Mucosa of stomach (tissue), 1 donor: ENCODE measurements around the gene DPH6.

Experiments used
- H3K27me3 ChIP-seq: one replicate; pipeline ENCODE4 v1.7.0; 2013; ENCODE audit warnings: mild to moderate bottlenecking, low read length; ENCODE audit not compliant: control insufficient read depth, insufficient read depth
- H3K36me3 ChIP-seq: one replicate; pipeline ENCODE4 v1.7.0; 2013; ENCODE audit warnings: low read length; ENCODE audit not compliant: control insufficient read depth, insufficient read depth
- H3K4me1 ChIP-seq: one replicate; pipeline ENCODE4 v1.7.0; 2013; ENCODE audit warnings: mild to moderate bottlenecking, low read length; ENCODE audit not compliant: control insufficient read depth, insufficient read depth
- H3K4me3 ChIP-seq: one replicate; pipeline ENCODE4 v1.7.0; 2013; ENCODE audit warnings: low read length
- H3K9ac ChIP-seq: one replicate; pipeline ENCODE4 v1.7.0; 2013; ENCODE audit warnings: mild to moderate bottlenecking, low read length, moderate library complexity
- H3K9me3 ChIP-seq: one replicate; pipeline ENCODE4 v1.7.0; 2013; ENCODE audit warnings: mild to moderate bottlenecking, low read length, moderate library complexity; ENCODE audit not compliant: control insufficient read depth
- donor health status: Pancreatic carcinoma.

DPH6 gene

DNA sequence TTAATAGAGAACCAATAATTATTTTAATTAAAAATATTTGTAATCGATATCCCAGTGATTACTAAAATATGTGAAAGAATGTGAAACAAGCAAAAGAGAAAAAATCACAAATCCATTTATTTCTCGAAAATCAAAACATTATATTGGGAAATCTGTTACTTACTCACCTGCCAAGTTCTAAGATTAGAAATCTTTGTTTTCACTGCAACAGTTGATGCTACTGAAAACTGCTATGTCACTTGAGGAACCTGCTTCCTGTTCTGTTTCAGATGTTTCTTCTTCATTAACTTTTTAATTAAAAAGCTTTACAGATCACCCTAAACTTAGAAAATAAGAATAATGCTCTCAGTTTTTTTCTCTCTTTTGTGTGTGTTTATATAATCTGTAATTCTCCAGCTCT is 13.7 kb upstream of the DPH6 start:
- no peaks in the 10 kb centered on the region for H3K9me3 ChIP-seq
- no peaks in the 10 kb centered on the region for H3K4me1 ChIP-seq
- H3K9ac ChIP-seq = no peak overlapping the region
- no peak overlapping the region for H3K4me3 ChIP-seq
- H3K27me3 ChIP-seq = no peaks in the 10 kb centered on the region
- no peaks in the 10 kb centered on the region for H3K36me3 ChIP-seq

DNA sequence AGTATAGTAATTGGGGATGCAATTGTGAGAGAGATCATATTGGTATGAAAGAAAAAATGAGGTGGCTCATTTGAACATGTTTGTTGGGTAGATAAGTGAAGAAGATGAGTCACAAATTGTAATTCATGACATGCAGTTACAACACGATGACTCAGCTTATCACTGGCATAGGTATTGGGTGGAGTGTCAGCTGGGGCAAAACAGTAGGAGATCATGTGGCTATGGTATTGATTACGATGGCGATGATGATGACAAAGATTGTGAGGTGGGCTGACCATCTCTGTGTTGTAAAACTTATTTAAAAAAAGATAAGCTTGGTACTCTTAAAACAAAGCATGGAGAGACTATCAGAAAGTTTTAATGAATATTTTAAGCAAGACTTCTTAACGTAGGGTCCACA is 11.6 kb upstream of the DPH6 start:
- Histone ChIP-seq H3K9ac (no peak overlapping the region), H3K4me3 (no peak overlapping the region), H3K4me1 (no peaks in the 10 kb centered on the region), H3K36me3 (no peaks in the 10 kb centered on the region), H3K27me3 (no peaks in the 10 kb centered on the region), H3K9me3 (no peaks in the 10 kb centered on the region)

DNA sequence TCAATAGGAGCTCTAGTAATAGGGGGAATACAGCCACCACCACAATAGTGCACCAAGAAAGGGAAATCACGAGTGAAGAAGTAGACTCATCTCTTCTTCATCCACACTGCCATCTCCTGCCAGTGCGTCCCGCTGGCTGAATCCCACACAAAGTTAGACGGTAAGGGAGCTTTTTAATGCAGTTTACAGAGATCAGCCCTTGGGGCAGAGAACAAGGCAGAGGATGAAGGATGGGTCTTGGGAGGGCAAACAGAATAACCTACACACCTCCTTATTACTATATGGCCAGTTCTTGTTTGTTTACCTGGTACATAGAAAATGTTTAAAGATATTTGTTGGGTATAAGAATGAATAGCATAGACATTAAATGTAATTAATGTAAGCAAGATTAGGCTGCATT is 11.0 kb upstream of the DPH6 start:
- Histone ChIP-seq H3K27me3 (no peaks in the 10 kb centered on the region), H3K9me3 (no peaks in the 10 kb centered on the region), H3K36me3 (no peaks in the 10 kb centered on the region), H3K4me1 (no peaks in the 10 kb centered on the region), H3K9ac (no peak overlapping the region), H3K4me3 (no peak overlapping the region)

DNA sequence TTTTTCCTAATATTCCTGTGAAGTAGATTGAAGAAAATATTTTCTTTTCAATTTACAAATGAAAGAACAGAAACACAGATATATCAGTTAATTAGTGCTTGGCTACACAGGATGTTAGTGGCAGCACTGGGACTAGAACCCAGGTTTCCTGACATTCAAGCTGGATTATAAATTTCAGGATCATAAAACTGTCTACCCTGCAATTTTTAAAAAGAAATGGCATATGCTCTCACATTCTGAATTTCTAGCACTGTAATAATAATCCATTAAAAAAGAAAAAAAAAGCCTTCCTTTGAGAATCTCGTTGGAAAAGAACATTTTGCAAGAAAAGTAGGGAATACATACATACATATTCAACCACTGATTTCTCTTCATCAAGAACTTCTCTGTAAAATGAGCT is 9.3 kb upstream of the DPH6 start:
- Histone ChIP-seq H3K36me3 (no peaks in the 10 kb centered on the region), H3K9me3 (no peaks in the 10 kb centered on the region), H3K4me3 (no peak overlapping the region), H3K27me3 (no peaks in the 10 kb centered on the region), H3K9ac (no peak overlapping the region), H3K4me1 (no peaks in the 10 kb centered on the region)

DNA sequence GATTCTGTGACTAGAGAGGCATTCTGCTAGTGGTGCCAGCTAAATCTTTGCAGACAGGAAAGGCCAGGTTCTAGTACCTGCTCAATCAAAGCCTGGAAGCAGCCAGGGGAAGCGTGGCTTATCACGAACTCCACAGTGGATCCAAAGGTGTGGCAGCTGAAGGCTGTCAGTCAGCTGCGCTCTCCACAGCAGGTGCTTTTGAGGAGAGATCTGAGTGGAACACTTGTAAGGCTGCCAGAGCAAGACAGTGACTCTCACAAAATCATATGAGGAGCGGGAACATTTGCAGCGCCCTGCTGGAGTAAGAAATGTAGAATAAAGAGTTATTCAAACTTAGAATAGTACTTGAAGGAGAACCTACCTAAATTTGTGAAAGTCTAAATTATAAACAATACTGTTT is 5.0 kb upstream of the DPH6 start:
- no peak overlapping the region for H3K9ac ChIP-seq
- peaks cover 8% of the 10 kb centered on the region for H3K4me1 ChIP-seq
- no peaks in the 10 kb centered on the region for H3K9me3 ChIP-seq
- H3K4me3 ChIP-seq = no peak overlapping the region
- H3K27me3 ChIP-seq = no peaks in the 10 kb centered on the region
- H3K36me3 ChIP-seq = no peaks in the 10 kb centered on the region

DNA sequence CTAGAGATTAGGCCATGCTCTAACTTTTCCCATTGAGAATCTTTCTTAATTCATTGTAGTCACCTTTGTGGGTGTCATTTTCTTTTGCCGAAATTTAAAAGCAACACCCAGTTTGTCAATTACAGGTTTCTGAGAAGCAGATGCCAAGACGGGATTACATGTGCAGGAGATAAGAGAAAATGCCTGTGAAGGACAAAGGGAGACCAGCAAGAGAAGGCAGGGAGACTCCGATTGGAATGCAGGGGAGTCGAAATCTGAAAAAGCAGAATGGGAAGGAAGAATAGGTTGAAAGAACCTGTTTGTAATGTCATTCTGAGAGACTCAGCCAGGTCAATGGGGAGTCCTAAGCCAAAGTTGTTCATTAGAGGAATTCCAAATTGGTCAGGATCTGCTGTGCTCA is 3.6 kb upstream of the DPH6 start:
- no peaks in the 10 kb centered on the region for H3K27me3 ChIP-seq
- no peak overlapping the region for H3K4me3 ChIP-seq
- H3K9ac ChIP-seq = no peak overlapping the region
- no peaks in the 10 kb centered on the region for H3K36me3 ChIP-seq
- no peaks in the 10 kb centered on the region for H3K9me3 ChIP-seq
- peaks cover 8% of the 10 kb centered on the region for H3K4me1 ChIP-seq

DNA sequence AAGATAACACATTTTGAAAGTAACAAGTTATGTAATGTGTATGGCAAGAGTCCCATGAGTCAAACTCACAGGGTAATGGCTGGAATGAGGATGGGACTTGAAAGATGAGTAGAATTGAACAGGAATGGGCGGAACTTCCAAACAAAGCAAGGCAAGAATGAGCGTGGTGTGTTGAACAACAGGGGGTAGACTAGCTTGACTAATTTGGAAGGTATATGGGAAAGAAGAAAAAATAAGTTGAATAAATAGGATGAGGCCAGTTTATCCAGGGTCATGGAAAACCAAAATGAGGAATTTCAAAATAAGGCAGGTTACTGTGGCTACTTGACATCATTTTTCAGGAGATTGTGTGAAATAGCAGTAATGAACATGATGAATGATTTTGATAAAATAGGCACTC is 2.5 kb upstream of the DPH6 start:
- Histone ChIP-seq H3K9me3 (no peaks in the 10 kb centered on the region), H3K36me3 (no peaks in the 10 kb centered on the region), H3K9ac (no peak overlapping the region), H3K4me1 (peaks cover 8% of the 10 kb centered on the region), H3K27me3 (no peaks in the 10 kb centered on the region), H3K4me3 (no peak overlapping the region)

DNA sequence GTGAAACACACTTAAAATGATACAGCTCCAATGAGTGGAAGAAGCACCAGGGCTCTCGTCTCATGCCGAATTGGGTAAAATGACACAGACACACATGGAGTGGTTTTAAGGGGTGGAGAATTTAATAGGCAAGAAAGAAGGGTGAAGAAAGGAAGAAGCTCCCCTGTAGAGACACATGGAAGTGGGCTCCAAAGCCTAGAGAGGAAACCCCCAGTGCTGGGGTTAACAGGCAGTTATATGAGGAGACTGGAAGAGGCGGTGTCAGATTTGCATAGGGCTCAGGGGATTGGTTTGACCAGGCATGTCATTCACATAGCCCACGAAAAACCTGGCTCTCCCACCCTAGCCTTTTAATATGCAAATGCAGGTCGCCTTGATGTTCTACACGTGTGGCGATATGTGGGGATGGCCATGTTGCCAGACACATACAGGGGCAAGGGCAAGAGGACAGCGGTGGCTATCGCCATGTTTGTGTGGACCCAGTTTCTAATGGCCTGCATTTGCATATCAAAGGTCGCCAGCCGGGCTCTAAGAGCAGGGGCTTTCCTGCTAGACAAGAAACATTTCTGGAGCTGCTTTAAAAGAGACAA is 1.9 kb upstream of the DPH6 start:
- Histone ChIP-seq H3K4me3 (no peak overlapping the region), H3K4me1 (peaks cover 8% of the 10 kb centered on the region), H3K27me3 (no peaks in the 10 kb centered on the region), H3K36me3 (no peaks in the 10 kb centered on the region), H3K9ac (no peak overlapping the region), H3K9me3 (no peaks in the 10 kb centered on the region)

DNA sequence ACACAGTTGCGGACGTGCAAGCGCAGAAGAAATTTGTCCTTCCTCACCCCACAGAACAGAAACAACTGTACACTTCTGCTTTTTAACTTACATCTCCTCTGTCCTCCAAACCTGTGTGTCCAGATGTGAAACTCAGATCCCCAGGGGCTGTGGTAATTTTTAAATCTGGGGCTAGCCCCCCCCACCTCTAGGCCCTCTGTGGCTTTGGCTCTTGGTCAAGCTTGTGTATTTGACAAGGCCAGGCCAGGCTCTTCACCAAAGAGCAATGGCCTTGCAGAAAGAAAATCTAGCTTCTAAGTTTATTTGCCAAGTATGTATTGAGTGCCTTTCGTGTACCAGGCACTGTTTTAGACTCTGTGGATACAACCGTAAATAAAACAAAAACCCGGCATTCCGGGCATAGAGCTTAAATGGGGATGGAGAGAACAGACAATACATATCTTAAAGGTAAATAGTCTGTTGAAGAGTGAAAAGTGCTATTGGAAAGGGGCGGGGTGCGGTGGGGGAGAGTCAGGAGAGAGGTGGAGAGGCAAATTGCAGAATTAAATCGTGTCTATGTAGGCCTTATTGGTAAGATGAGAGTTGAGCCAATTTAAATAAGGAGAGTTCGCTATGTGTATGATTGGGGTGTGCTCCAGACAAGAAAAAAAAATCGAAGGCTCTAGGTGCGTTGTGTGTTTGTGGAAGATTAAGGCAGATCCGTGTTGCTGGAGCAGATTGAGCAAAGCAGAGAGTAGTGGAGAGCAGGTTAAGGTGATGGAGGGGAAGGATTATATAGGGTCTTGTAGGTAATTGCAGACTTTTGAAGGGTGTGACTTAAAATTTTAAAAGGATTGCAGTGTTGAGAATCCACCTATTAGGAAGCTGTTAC is 781 bp upstream of the DPH6 start:
- Histone ChIP-seq H3K9me3 (no peaks in the 10 kb centered on the region), H3K9ac (peak overlapping the region; percentile 88), H3K27me3 (no peaks in the 10 kb centered on the region), H3K4me1 (peaks cover 8% of the 10 kb centered on the region), H3K36me3 (no peaks in the 10 kb centered on the region), H3K4me3 (peak overlapping the region; percentile 78)

DNA sequence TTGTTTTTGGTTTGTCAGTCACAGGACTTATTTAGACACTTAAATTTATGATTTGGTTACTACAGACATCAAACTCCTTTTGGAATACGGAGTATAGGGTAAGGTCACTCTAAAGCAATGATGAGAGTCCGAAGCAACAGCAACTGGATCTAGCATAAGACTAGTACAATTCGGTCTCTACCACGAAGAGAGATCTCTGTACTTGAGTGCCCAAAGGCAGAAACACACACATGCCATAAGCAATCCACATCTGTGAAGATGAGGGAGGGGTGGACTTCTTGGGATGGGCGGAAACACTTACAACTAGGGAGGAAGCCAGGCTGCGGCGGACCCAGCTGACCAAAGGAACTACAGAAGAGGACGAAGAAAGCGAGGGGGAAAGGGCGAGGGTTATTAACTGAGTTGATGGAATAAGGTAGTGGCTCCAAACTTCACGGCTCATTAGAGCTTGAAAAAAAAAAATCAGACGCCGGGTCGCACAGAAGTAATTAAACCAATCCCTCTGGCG is 595 bp downstream of the DPH6 start:
- Histone ChIP-seq H3K9ac (peak overlapping the region; percentile 88), H3K36me3 (no peaks in the 10 kb centered on the region), H3K4me1 (peaks cover 8% of the 10 kb centered on the region), H3K4me3 (peak overlapping the region; percentile 78), H3K27me3 (no peaks in the 10 kb centered on the region), H3K9me3 (no peaks in the 10 kb centered on the region)

DNA sequence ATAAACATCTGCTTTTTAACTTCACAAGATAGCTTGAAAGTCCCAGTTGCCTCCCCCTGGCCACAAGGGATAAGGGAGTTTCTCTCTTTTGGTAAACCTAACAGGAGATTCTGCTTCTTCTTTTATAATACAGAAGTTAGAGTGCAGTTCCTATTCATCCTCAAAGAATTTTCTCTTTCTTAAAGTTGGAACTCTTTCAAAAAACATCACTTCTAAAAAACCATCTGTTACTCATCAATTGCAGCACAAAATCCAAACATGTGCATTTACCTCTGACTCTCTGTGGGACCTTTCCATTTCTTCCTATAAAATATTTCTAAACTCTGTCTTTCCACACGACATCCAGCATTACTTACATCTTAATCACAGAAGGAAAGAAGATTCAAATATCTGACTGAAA is 5.1 kb downstream of the DPH6 start:
- Histone ChIP-seq H3K4me1 (no peaks in the 10 kb centered on the region), H3K36me3 (no peaks in the 10 kb centered on the region), H3K9me3 (no peaks in the 10 kb centered on the region), H3K27me3 (no peaks in the 10 kb centered on the region), H3K4me3 (no peak overlapping the region), H3K9ac (no peak overlapping the region)

DNA sequence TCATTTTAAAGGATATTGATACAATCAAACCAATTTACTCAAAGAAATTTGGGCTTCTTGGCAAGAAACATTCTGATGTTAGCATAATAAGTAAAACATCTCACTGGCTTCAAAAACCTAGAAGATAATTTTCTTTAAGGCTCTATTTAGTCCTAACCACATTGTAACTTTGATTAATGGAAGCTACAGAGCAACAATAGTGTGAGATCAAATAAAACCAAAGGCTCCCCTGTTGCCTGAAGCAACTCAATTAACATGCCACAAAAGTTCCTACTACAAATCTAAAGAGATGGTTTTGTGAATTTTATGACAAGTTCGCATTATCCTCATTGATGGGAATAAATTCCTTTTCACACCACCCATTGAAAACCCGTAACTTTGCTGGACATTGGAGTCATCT is 5.9 kb downstream of the DPH6 start:
- Histone ChIP-seq H3K4me3 (no peak overlapping the region), H3K9me3 (no peaks in the 10 kb centered on the region), H3K9ac (no peak overlapping the region), H3K27me3 (no peaks in the 10 kb centered on the region), H3K4me1 (no peaks in the 10 kb centered on the region), H3K36me3 (no peaks in the 10 kb centered on the region)
